Epithelial cell of esophagus (primary cell): ENCODE data around the gene DLG4.
A peak's percentile ranks its signal among the peaks of the same experiment; 100 is the strongest.

Experiments used
- DNase-seq: peaks from one replicate; pipeline ENCODE4 v3.0.0; 2010; ENCODE audit warnings: low read depth
- H3K4me3 ChIP-seq: 2 replicates; pipeline ENCODE4 v1.5.1; 2011; ENCODE audit warnings: mild to moderate bottlenecking, low read length, control low read depth
- TF ChIP-seq, protein P1 (sequence below): IDR thresholded peaks from 2 replicates; pipeline ENCODE4 v1.5.1; 2011; ENCODE audit warnings: low read depth, mild to moderate bottlenecking, low read length, control low read depth, inconsistent platforms; ENCODE audit not compliant: insufficient read depth; ENCODE audit errors: missing control alignments

Gene DLG4

GRCh38 chr17:7253082-7253481 lies 33.4 kb upstream of the DLG4 start:
- DNase-seq: no peak
- TF ChIP-seq, protein P1, sequence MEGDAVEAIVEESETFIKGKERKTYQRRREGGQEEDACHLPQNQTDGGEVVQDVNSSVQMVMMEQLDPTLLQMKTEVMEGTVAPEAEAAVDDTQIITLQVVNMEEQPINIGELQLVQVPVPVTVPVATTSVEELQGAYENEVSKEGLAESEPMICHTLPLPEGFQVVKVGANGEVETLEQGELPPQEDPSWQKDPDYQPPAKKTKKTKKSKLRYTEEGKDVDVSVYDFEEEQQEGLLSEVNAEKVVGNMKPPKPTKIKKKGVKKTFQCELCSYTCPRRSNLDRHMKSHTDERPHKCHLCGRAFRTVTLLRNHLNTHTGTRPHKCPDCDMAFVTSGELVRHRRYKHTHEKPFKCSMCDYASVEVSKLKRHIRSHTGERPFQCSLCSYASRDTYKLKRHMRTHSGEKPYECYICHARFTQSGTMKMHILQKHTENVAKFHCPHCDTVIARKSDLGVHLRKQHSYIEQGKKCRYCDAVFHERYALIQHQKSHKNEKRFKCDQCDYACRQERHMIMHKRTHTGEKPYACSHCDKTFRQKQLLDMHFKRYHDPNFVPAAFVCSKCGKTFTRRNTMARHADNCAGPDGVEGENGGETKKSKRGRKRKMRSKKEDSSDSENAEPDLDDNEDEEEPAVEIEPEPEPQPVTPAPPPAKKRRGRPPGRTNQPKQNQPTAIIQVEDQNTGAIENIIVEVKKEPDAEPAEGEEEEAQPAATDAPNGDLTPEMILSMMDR: no peak
- H3K4me3 ChIP-seq: peak overlapping the region; percentile 77

GRCh38 chr17:7252176-7253043 lies 32.8 kb upstream of the DLG4 start, which contains the start of gene ELP5:
Gene ELP5, plus strand, starts transcription at chr17:7252215. Its CDS starts 336 bp downstream, at chr17:7252551.
- H3K4me3 ChIP-seq: peak within 1 kb of the TSS; percentile 77
- TF ChIP-seq, protein P1: no peak
- DNase-seq: peak; percentile 93

- H3K4me3 ChIP-seq: peak within 1 kb of the TSS; percentile 77
- TF ChIP-seq, protein P1: no peak
- peak; percentile 99 for DNase-seq
Observed at GRCh38 chr17:7251661-7252175, 32.1 kb upstream of the DLG4 start, which contains the start of gene CTDNEP1. Gene CTDNEP1, minus strand, starts transcription at chr17:7251734. Its CDS starts 438 bp downstream, at chr17:7251296.

GRCh38 chr17:7250695-7251627 lies 31.3 kb upstream of the DLG4 start:
- DNase-seq: peak; percentile 32
- TF ChIP-seq, protein P1: no peak
- H3K4me3 ChIP-seq: peak overlapping the region; percentile 77

DNA sequence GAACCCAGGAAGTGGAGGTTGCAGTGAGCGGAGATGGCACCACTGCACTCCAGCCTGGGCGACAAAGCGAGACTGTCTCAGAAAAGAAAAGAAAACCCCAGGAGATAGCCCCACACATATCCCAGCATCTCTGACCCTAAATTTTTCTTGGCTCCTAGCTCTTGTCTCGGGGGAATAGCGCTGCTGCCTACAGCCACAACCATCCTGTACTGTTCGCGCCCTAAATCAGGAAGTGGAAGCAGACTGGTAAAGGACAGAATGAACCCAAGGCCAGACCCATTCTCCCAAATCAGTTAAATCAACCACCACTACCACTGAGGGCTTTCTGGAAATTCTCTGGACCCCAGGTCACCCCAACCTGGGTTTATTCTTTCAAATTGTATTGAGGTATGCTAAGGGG lies 30.2 kb upstream of the DLG4 start:
- TF ChIP-seq, protein P1: no peak
- no peak for DNase-seq
- H3K4me3 ChIP-seq: peak overlapping the region; percentile 77

GRCh38 chr17:7249214-7249613 lies 29.6 kb upstream of the DLG4 start:
- TF ChIP-seq, protein P1: no peak
- no peak overlapping the region for H3K4me3 ChIP-seq
- DNase-seq: no peak
